Hepatocyte (in vitro differentiated cells): ENCODE measurements around the gene CDK17. TPM values are rescaled to one million over a fixed set of nuclear protein-coding genes. Genes with fewer than 3 reads are reported as not detected.

Source experiments
- DNase-seq: peaks from one replicate; pipeline ENCODE4 v3.0.0-alpha.2; 2016; ENCODE audit warnings: low spot score
- H2AFZ ChIP-seq: fragments of 200-600 bp; sonication (generic); 2 replicates; pipeline ENCODE4 v1.6.0; 2016; ENCODE audit warnings: antibody characterized with exemption, mild to moderate bottlenecking
- H3K27ac ChIP-seq: fragments of 200-600 bp; sonication (generic); 2 replicates; pipeline ENCODE4 v1.5.1; 2016; ENCODE audit warnings: mild to moderate bottlenecking
- H3K27me3 ChIP-seq: fragments of 200-600 bp; sonication (generic); 2 replicates; pipeline ENCODE4 v1.6.1; 2016
- H3K36me3 ChIP-seq: fragments of 200-600 bp; sonication (generic); replicated peaks from 2 replicates; pipeline ENCODE4 v1.5.1; 2016; ENCODE audit warnings: low read depth; ENCODE audit not compliant: insufficient read depth
- H3K4me1 ChIP-seq: fragments of 200-600 bp; sonication (generic); 2 replicates; pipeline ENCODE4 v1.5.1; 2016; ENCODE audit warnings: mild to moderate bottlenecking, moderate library complexity; ENCODE audit not compliant: insufficient read depth
- H3K4me2 ChIP-seq: fragments of 200-600 bp; sonication (generic); 2 replicates; pipeline ENCODE4 v1.6.0; 2016
- H3K4me3 ChIP-seq: fragments of 200-600 bp; sonication (generic); 2 replicates; pipeline ENCODE4 v1.5.1; 2016; ENCODE audit warnings: mild to moderate bottlenecking
- H3K79me2 ChIP-seq: fragments of 200-600 bp; sonication (generic); 2 replicates; pipeline ENCODE4 v1.6.0; 2017; ENCODE audit warnings: mild to moderate bottlenecking
- H3K9me2 ChIP-seq: fragments of 200-600 bp; sonication (generic); replicated peaks from 2 replicates; pipeline ENCODE4 v1.6.0; 2017; ENCODE audit warnings: mild to moderate bottlenecking; ENCODE audit not compliant: insufficient read depth
- H3K9me3 ChIP-seq: fragments of 200-600 bp; sonication (generic); 2 replicates; pipeline ENCODE4 v1.5.1; 2016; ENCODE audit warnings: low read depth, mild to moderate bottlenecking
- H4K20me1 ChIP-seq: fragments of 200-600 bp; sonication (generic); 2 replicates; pipeline ENCODE4 v1.6.0; 2016; ENCODE audit warnings: mild to moderate bottlenecking; ENCODE audit not compliant: insufficient read depth, poor library complexity, severe bottlenecking
- CTCF ChIP-seq: fragments of 200-600 bp; sonication (generic); IDR thresholded peaks from 2 replicates; pipeline ENCODE4 v1.5.1; 2016; ENCODE audit warnings: antibody characterized with exemption, mild to moderate bottlenecking; ENCODE audit not compliant: poor library complexity
- EZH2 ChIP-seq: fragments of 200-600 bp; sonication (generic); IDR thresholded peaks from 2 replicates; pipeline ENCODE4 v1.6.1; 2016; ENCODE audit warnings: antibody characterized with exemption, mild to moderate bottlenecking, borderline replicate concordance
- EZH2phosphoT487 ChIP-seq: fragments of 200-600 bp; sonication (generic); IDR thresholded peaks from one replicate; pipeline ENCODE4 v1.6.1; 2018; ENCODE audit warnings: antibody characterized with exemption, mild to moderate bottlenecking, low read depth, moderate library complexity; ENCODE audit not compliant: unreplicated experiment, severe bottlenecking
- WGBS: methylation state at CpG from one replicate; pipeline ENCODE4 v1.1.6; 2016; ENCODE audit warnings: low lambda C conversion rate; ENCODE audit errors: missing lambda C conversion rate; 5-methylcytosine and 5-hydroxymethylcytosine counted together
- polyA plus RNA-seq: library from polyadenylated mRNA; unstranded; fragments of >200 nt; fragmentation: Nextera tagmentation; extraction: Ambion mirVana; gene quantifications from 2 replicates; pipeline ENCODE4 v1.2.1, GENCODE V29; 2016
- total RNA-seq: library from RNA; depleted of rRNA; stranded (reverse); fragments of >200 nt; gene quantifications from 2 replicates; pipeline ENCODE4 v1.2.3, GENCODE V29; 2014

Gene CDK17
- total and polyA plus RNA-seq, 2 experiments from 2014 or later: 13.8 to 33.1 TPM

- no peaks in the 10 kb centered on the region for H4K20me1 ChIP-seq
These were observed 164.8 kb downstream of the CDK17 start for GRCh38 chr12:96235484-96235826.

GRCh38 chr12:96234591-96235483, 165.4 kb downstream of the CDK17 start:
- Histone ChIP-seq H3K36me3 (no peaks in the 10 kb centered on the region), H4K20me1 (no peaks in the 10 kb centered on the region), H3K9me3 (no peaks in the 10 kb centered on the region), H3K4me1 (peaks cover 12% of the 10 kb centered on the region), H3K79me2 (no peaks in the 10 kb centered on the region), H3K27me3 (no peaks in the 10 kb centered on the region), H3K4me3 (no peak overlapping the region), H3K4me2 (no peak overlapping the region), H3K9me2 (no peaks in the 10 kb centered on the region), H2AFZ (no peak overlapping the region), H3K27ac (no peak overlapping the region)
- TF ChIP-seq CTCF: no peak
- 95% methylated on average over 21 of the region's 22 CpGs for WGBS
- no peak for DNase-seq

More at GRCh38 chr12:96235484-96235826, 164.8 kb downstream of the CDK17 start:
- TF ChIP-seq EZH2phosphoT487 (no peak), CTCF (no peak), EZH2 (no peak)
- H3K9me2 ChIP-seq: no peaks in the 10 kb centered on the region
- H3K4me3 ChIP-seq: no peak overlapping the region
- H3K27ac ChIP-seq: no peak overlapping the region
- no peaks in the 10 kb centered on the region for H3K36me3 ChIP-seq
- no peak overlapping the region for H3K4me2 ChIP-seq
- H3K9me3 ChIP-seq: no peaks in the 10 kb centered on the region
- no peaks in the 10 kb centered on the region for H3K79me2 ChIP-seq
- DNase-seq: no peak
- WGBS: 87% methylated on average over 5 of the region's 5 CpGs
- no peaks in the 10 kb centered on the region for H3K27me3 ChIP-seq
- H3K4me1 ChIP-seq: peaks cover 16% of the 10 kb centered on the region
- no peak overlapping the region for H2AFZ ChIP-seq

GRCh38 chr12:96233939-96234461, 166.2 kb downstream of the CDK17 start:
- no peaks in the 10 kb centered on the region for H3K27me3 ChIP-seq
- H3K9me3 ChIP-seq: no peaks in the 10 kb centered on the region
- H3K9me2 ChIP-seq: no peaks in the 10 kb centered on the region
- peak; percentile 35 for DNase-seq
- no peaks in the 10 kb centered on the region for H3K79me2 ChIP-seq
- TF ChIP-seq CTCF (no peak), EZH2phosphoT487 (no peak), EZH2 (no peak)
- no peak overlapping the region for H3K4me3 ChIP-seq
- H3K36me3 ChIP-seq: no peaks in the 10 kb centered on the region
- no peaks in the 10 kb centered on the region for H4K20me1 ChIP-seq
- WGBS: 89% methylated on average over 15 of the region's 15 CpGs
- H3K4me1 ChIP-seq: peaks cover 3% of the 10 kb centered on the region
- no peak overlapping the region for H3K27ac ChIP-seq
- H3K4me2 ChIP-seq: no peak overlapping the region
- H2AFZ ChIP-seq: no peak overlapping the region
